ENCODE measurements around the gene PTPRN2. TPM values are rescaled to one million over a fixed set of nuclear protein-coding genes. Genes with fewer than 3 reads are reported as not detected.

Gene PTPRN2
- total RNA-seq, 4 donors from 2014 or later: 2.0 to 9.5 (median 2.6) TPM

DNA sequence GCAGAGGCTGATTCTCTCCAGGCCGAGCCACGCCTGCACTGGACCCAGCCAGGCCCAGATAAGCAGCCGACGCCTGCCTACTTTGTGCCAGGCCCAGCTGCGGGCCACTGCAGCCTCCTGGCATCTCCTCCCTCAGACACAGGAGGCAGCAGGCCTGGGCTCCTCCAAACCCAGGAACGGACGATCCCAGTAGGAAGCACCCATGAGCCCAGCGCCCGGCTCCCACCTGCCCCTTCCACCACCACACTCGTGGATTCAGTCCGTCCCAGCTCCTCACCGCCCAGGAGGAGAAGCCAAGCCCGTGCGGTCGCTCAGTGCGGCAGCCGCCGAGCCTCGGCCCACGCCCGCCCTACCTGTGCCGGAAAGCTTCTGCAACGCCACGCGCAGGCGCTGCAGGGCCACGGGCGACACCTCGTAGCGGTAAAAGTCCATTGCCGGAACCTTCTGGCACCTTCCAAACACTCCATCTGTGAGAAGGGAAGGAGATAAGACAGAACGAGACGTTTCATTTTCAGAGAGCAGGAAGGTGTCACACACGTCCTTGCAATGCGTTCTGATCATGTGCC is 271.1 kb downstream of the PTPRN2 start:
- ATAC-seq (ENCODE audit: low FRiP score) (no peak), DNase-seq (ENCODE audit: low spot score) (no peak)
- TF ChIP-seq, protein P1, sequence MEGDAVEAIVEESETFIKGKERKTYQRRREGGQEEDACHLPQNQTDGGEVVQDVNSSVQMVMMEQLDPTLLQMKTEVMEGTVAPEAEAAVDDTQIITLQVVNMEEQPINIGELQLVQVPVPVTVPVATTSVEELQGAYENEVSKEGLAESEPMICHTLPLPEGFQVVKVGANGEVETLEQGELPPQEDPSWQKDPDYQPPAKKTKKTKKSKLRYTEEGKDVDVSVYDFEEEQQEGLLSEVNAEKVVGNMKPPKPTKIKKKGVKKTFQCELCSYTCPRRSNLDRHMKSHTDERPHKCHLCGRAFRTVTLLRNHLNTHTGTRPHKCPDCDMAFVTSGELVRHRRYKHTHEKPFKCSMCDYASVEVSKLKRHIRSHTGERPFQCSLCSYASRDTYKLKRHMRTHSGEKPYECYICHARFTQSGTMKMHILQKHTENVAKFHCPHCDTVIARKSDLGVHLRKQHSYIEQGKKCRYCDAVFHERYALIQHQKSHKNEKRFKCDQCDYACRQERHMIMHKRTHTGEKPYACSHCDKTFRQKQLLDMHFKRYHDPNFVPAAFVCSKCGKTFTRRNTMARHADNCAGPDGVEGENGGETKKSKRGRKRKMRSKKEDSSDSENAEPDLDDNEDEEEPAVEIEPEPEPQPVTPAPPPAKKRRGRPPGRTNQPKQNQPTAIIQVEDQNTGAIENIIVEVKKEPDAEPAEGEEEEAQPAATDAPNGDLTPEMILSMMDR (IDR thresholded peaks at IDR 0.05): no peak

DNA sequence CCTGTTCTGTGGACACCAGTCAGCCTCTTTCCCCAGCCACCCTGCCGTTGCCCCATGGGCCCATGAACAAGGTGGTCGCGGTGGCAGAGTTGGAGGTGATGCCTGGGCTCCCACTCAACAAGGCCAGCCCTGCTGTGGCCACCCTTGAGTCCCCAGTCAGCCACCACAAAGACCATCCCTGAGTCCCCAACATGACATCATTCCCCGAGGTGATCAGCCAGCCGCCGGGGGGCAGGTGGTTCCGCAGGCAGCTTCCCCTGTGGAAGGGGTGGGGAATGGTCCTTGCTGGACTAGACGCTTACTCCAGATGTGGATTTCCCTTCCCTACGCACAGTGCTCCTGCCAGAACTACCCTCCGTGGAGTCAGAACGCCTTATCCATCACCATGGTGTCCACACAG is 271.7 kb downstream of the PTPRN2 start:
- DNase-seq (ENCODE audit: low spot score) (no peak), ATAC-seq (ENCODE audit: low FRiP score) (no peak)
- TF ChIP-seq, protein P1 (IDR thresholded peaks at IDR 0.05): no peak

DNA sequence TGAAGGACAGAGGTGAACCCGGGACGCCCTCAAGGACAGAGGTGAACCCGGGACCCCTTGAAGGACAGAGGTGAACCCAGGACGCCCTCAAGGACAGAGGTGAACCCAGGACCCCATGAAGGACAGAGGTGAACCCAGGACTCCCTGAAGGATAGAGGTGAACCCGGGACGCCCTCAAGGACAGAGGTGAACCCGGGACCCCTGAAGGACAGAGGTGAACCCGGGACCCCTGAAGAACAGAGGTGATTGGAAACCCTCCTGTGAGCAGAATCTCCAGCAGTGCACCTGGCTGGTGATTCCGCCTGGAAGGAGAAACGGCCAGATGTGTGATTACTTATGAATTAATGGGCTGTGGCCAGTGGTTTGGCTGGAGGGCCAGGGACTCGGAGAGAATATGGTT is 272.3 kb downstream of the PTPRN2 start:
- no peak for DNase-seq (ENCODE audit: low spot score)
- TF ChIP-seq, protein P1 (IDR thresholded peaks at IDR 0.05): no peak
- no peak for ATAC-seq (ENCODE audit: low FRiP score)

DNA sequence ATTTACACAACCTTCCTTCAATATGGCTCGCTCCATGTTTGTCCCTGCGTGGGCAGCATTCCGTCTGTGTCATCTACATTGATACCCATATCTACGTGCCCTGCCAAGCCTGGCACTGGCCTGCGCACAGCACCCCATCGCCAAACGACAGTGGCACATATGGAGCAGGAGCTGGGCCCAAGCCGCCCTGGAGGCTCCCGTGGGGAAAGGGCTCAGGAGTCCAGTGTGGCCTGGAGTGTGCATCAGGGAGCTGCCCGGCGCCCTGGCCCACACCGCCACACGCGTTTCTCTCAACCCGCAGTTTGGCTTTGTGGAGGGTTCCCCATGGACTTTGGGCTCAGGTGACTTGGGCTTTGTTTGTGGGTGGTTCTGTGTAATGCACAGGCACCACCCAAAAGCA is 273.2 kb downstream of the PTPRN2 start:
- TF ChIP-seq, protein P1 (IDR thresholded peaks at IDR 0.05): no peak
- no peak for ATAC-seq (ENCODE audit: low FRiP score)
- DNase-seq (ENCODE audit: low spot score): no peak

DNA sequence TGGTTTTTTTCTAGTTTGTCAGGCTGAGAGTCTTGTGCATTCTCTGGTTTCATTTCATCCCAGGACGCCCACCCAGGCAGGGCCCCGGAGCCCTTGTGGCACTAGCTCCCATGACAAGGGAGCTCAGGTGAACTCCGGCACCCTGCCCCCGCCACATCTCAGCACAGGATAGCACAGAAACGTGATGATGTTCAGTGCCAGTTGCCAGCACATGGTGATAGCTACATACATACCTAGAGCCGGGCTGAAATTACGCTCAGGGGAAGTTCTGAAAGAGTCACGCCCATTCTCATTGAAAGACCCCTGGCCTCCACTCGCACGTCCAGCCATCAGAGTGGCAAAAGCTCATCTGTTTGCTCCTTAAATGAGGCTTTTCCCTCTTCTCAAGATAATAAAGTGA is 273.7 kb downstream of the PTPRN2 start:
- no peak for DNase-seq (ENCODE audit: low spot score)
- no peak for ATAC-seq (ENCODE audit: low FRiP score)
- TF ChIP-seq, protein P1 (IDR thresholded peaks at IDR 0.05): no peak

DNA sequence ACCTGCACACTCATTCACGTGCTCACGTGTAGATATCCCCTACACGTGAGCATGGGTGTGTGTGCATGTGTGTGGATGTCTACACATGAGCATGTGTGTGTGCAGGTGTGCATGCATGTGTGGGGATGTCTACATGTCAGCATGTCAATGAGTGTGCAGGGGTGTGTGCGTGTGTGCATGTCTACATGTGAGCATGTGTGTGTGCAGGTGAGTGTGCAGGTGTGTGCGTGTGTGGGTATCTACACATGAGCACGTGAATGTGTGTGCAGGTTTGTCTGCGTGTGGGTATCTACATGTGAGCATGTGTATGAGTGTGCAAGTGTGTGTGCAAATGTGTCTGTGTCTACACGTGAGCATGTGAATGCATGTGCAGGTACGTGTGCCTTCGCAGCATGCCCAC is 274.8 kb downstream of the PTPRN2 start:
- ATAC-seq (ENCODE audit: low FRiP score): no peak
- TF ChIP-seq, protein P1 (IDR thresholded peaks at IDR 0.05): no peak
- DNase-seq (ENCODE audit: low spot score): no peak

DNA sequence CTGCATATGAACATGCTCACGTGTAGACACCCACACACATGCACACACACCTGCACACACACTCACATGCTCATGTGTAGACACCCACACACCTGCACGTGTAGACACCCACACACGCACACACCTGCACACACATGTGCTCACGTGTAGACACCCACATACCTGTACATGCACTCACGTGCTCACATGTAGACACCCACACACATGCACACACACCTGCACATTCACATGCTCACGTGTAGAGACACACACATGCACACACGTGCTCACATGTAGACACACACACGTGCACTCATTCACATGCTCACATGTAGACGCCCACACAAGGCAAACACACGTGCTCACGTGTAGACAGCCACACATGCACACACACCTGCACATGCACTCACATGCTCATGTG is 275.8 kb downstream of the PTPRN2 start:
- TF ChIP-seq, protein P1 (IDR thresholded peaks at IDR 0.05): no peak
- ATAC-seq (ENCODE audit: low FRiP score) (no peak), DNase-seq (ENCODE audit: low spot score) (no peak)

Data from omental fat pad (tissue), 4 donors.